ENCODE measurements around the gene TLDC2.
A peak's percentile ranks its signal among the peaks of the same experiment; 100 is the strongest.
"Not testable (repeated sequence)": the region's sequence is repeated elsewhere in the genome, so short reads cannot be mapped to it uniquely, and the experiment has no call there.

The TLDC2 gene

GRCh38 chr20:36917240-36917639 is 41.3 kb downstream of the TLDC2 start:
- DNase-seq = no peak

- DNase-seq = no peak
These were observed 42.0 kb downstream of the TLDC2 start for GRCh38 chr20:36917943-36918342.

- DNase-seq = peak; percentile 52
These were observed 43.9 kb downstream of the TLDC2 start for GRCh38 chr20:36919715-36920333.

- no peak for DNase-seq
These were observed 44.4 kb downstream of the TLDC2 start for GRCh38 chr20:36920334-36920730.

DNA sequence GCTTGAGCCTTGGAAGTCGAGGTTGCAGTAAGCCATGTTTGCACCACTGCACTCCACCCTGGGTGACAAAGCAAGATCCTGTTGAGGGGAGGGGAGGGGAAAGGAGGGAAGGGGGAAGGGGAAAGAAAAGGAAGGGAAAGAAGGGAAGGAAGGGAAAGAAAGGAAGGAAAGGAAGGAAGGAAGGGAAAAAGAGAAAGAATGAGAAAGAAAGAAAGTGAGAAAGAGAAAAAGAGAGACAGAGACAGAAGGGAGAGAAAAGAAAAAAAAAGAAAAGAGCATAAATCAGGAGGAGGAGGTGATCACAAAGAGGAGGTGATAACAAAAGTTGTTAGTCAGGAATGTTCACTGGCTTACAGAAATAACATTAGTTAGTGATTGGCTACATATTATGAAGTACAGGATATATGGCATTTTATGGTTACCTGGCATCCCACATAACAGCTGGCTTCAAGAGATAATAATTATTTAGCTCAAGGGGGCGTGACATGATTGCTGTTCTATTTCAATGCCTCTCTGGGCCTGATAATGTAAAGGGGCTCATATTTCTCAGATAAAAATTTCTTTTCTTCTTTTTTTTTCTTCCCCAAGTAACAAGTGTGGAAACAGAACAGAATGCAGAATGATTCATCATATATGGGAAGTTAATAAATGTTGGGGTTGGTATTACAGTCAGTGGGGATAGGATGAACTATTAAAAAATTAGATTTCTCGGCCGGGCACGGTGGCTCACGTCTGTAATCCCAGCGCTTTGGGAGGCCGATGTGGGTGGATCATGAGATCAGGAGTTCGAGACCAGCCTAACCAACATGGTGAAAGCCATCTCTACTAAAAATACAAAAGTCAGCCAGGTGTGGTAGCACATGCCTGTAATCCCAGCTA is 48.5 kb downstream of the TLDC2 start:
- no peak for DNase-seq

- no peak for DNase-seq
These were observed 49.3 kb downstream of the TLDC2 start for GRCh38 chr20:36925234-36925633.

GRCh38 chr20:36926653-36927200 is 50.8 kb downstream of the TLDC2 start:
- no peak for DNase-seq

GRCh38 chr20:36927704-36928103 is 51.8 kb downstream of the TLDC2 start:
- no peak for DNase-seq

GRCh38 chr20:36929290-36929689 is 53.4 kb downstream of the TLDC2 start:
- DNase-seq = no peak

DNA sequence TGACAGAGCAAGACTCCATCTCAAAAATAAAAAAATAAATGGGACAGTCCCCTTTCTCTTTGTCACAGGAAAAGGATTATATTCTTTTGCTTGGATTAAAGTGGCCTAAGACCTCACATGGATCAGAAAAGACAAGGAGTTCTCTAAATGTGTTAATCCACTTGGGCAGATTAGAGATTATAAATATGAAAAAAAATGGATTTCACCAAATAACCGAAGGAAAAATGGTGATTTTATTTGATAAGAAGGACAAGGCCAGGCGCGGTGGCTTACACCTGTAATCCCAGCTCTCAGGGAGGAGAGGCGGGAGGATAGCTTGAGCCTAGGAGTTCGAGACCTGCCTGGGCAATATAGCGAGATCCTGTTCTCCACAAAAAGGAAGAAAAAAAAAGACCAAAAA is 53.8 kb downstream of the TLDC2 start:
- DNase-seq = no peak

DNA sequence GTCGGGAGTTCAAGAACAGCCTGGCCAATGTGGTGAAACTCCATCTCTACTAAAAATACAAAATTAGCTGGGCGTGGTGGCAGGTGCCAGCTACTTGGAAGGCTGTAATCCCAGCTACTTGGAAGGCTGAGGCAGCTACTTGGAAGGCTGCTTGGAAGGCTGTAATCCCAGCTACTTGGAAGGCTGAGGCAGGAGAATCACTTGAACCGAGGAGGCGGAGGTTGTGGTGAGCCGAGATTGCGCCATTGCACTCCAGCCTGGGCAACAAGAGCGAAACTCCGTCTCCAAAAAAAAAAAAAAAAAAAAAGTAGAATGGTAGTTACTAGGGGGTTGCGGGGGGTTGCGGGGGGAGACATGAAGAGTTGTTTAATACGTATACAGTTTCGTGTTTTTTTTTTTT is 56.1 kb downstream of the TLDC2 start:
- DNase-seq = not testable (repeated sequence)

GRCh38 chr20:36932476-36933426 is 56.8 kb downstream of the TLDC2 start:
- DNase-seq = no peak

DNA sequence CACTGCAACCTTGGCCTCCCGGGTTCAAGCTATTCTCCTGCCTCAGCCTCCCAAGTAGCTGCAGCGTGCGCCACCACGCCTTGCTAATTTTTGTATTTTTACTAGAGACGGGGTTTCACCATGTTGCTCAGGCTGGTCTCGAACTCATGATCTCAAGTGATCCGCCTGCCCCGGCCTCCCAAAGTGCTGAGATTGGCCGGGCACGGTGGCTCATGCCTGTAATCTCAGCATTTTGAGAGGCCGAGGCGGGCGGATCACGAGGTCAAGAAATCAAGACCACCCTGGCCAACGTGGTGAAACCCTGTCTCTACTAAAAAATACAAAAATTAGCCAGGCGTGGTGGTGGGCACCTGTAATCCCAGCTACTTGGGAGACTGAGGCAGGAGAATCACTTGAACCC is 57.6 kb downstream of the TLDC2 start:
- DNase-seq = not testable (repeated sequence)

- no peak for DNase-seq
These were observed 60.4 kb downstream of the TLDC2 start for GRCh38 chr20:36936341-36936740.

DNA sequence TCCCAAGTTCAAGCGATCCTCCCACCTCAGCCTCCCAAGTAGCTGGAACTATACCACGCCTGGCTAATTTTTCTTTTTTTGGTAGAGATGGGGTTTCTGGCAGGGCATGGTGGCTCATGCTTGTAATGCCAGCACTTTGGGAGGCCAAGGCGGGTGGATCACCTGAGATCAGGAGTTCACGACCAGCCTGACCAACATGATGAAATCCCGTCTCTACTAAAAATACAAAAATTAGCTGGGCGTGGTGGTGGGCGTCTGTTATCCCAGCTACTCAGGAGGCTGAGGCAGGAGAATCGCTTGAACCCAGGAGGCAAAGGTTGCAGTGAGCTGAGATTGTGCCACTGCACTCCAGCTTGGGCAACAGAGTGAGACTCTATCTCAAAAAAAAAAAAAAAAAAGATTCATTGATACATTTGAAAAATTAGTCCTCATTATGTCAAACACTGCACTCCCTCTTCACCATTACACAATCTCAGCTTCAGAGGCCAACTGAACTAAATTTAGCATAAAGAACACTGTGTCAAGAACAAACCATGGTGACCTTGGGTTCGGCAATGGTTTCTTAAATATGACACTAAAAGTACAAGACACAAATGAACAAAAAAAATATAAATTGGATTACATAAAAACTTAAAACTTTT is 60.9 kb downstream of the TLDC2 start:
- DNase-seq = not testable (repeated sequence)

DNA sequence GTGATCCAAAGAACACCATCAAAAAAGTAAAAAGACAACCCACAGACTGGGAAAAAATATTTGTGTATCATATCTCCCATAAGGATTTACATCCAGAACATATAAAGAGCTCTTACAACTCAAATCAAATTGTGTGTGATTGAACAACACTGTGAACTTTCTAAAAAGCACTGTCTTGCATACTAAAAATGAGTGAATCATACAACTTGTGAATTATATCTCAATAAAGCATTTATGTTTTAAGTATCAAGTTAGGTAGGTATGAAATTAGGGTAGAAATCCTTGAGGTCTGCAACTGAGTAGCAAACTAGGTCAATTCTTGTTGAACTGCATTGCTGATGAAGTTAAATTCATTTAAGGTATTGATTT is 61.4 kb downstream of the TLDC2 start:
- no peak for DNase-seq

DNA sequence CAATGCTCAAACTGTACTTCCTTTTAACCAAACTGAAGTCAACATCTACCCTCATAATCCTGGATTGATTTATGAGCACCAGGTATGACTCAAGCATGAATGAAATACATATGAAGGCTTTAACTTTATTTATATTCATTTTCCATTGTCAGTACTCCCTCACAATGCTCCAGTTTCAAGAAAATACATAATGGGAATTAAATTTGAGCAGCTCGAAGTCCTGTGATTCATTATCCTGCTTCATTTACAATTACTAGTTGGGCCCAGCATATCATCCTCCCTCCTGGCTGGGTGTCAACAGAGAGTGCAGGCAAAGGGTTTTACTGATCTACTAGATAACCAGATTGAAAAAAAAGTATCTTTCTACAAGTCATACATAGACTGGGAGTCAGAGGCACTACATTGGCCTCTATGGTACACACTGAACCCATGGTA is 65.5 kb downstream of the TLDC2 start:
- DNase-seq = no peak
